GM12878 (cell line): ENCODE data around the gene CNTNAP5. TPM values are rescaled to one million over a fixed set of nuclear protein-coding genes. Genes with fewer than 3 reads are reported as not detected.

Source experiments
- ATAC-seq: fragments of 200-7000 bp; cut with Tn5 transposase; 3 replicates; pipeline ENCODE4 v1.9.1; 2020; ENCODE audit warnings: mild to moderate bottlenecking, moderate library complexity
- BruUV-seq: library from RNA; stranded (reverse); fragments of 400-500 nt; replicated peaks from 2 replicates; lab custom pipeline; 2021; lab: Mats Ljungman, UMichigan
- CTCF ChIA-PET: fragments of 300-600 bp; sonication (Branson Sonifier 250); formaldehyde crosslinking; extraction: SDS; loops from one replicate; lab custom pipeline; 2021; ENCODE audit warnings: inconsistent platforms; lab: Yijun Ruan, JAX
- POLR2A ChIA-PET: fragments of 350-600 bp; formaldehyde crosslinking; extraction: SDS; loops from one replicate; lab custom pipeline; 2021; ENCODE audit warnings: inconsistent platforms; lab: Charles Lee
- RAD21 ChIA-PET: fragments of 300-600 bp; sonication (Branson Sonifier 250); formaldehyde crosslinking; loops from one replicate; lab custom pipeline; 2023; ENCODE audit warnings: antibody characterized with exemption; ENCODE audit not compliant: unreplicated experiment; lab: Charles Lee
- SMC1A ChIA-PET: fragments of 300-600 bp; sonication (Branson Sonifier 250); formaldehyde crosslinking; loops from one replicate; lab custom pipeline; 2023; ENCODE audit not compliant: unreplicated experiment, uncharacterized antibody; lab: Charles Lee
- DNase-seq: peaks from one replicate; pipeline ENCODE4 v3.0.0-alpha.2; 2011; ENCODE audit warnings: low read depth, low spot score
- FAIRE-seq: peaks from 3 replicates; lab custom pipeline; 2011; peaks lifted over from hg19 to GRCh38; lab: Jason Lieb, UNC
- H2AFZ ChIP-seq: 2 replicates; pipeline ENCODE4 v1.6.0; 2011; ENCODE audit warnings: low read depth, low read length, control low read depth; ENCODE audit not compliant: control insufficient read depth
- H3K27ac ChIP-seq: 2 replicates; pipeline ENCODE4 v1.5.1; 2011; ENCODE audit warnings: control low read depth; ENCODE audit not compliant: control insufficient read depth, insufficient read depth
- H3K27me3 ChIP-seq, 2 experiments: replicated peaks in 1 of 2; 2 replicates each; pipeline versions ENCODE4 v1.6.0 to v1.6.1; 2011; ENCODE audit warnings: low read length in 1 of 2; ENCODE audit not compliant: control insufficient read depth in 2 of 2, insufficient read depth in 2 of 2
- H3K36me3 ChIP-seq, 2 experiments: 2 replicates each; pipeline ENCODE4 v1.5.1; 2011; ENCODE audit warnings: low read length in 1 of 2; ENCODE audit not compliant: control insufficient read depth in 2 of 2, insufficient read depth in 2 of 2
- H3K4me1 ChIP-seq: 2 replicates; pipeline ENCODE4 v1.6.1; 2011; ENCODE audit warnings: mild to moderate bottlenecking, low read length, moderate library complexity, mixed read lengths; ENCODE audit not compliant: control insufficient read depth, insufficient read depth
- H3K4me2 ChIP-seq: 2 replicates; pipeline ENCODE4 v1.6.0; 2011; ENCODE audit warnings: control low read depth; ENCODE audit not compliant: control insufficient read depth, insufficient read depth
- H3K4me3 ChIP-seq: fragments of 200-600 bp; sonication (generic); 2 replicates; pipeline ENCODE4 v1.5.1; 2016
- H3K79me2 ChIP-seq: 2 replicates; pipeline ENCODE4 v1.6.0; 2011; ENCODE audit warnings: low read length; ENCODE audit not compliant: control insufficient read depth, insufficient read depth
- H3K9ac ChIP-seq: 2 replicates; pipeline ENCODE4 v1.8.0; 2011; ENCODE audit warnings: low read length, control low read depth, mixed read lengths; ENCODE audit not compliant: control insufficient read depth, insufficient read depth
- H3K9me3 ChIP-seq: replicated peaks from 3 replicates; pipeline ENCODE4 v1.5.1; 2011; ENCODE audit warnings: mild to moderate bottlenecking, low read length; ENCODE audit not compliant: control insufficient read depth, insufficient read depth
- H4K20me1 ChIP-seq: 2 replicates; pipeline ENCODE4 v1.6.0; 2011; ENCODE audit not compliant: control insufficient read depth, insufficient read depth
- CEBPB ChIP-seq, 2 experiments: fragments of 150-350 bp in 1 of 2; IDR thresholded peaks; 2 replicates each; pipeline ENCODE4 v1.6.1; 2012 to 2014; ENCODE audit warnings: low read depth in 2 of 2, low read length in 2 of 2, borderline replicate concordance in 1 of 2, inconsistent platforms in 1 of 2
- MTA3 ChIP-seq: IDR thresholded peaks from 2 replicates; pipeline ENCODE4 v1.6.1; 2012; ENCODE audit warnings: low read length, inconsistent platforms, borderline replicate concordance
- NFYA ChIP-seq: IDR thresholded peaks from 2 replicates; pipeline ENCODE4 v1.6.1; 2011; ENCODE audit warnings: low read depth, mild to moderate bottlenecking, low read length, improper control_type of control experiment, borderline replicate concordance
- RB1 ChIP-seq: fragments of 450-650 bp; formaldehyde crosslinking; IDR thresholded peaks from 2 replicates; pipeline ENCODE4 v1.6.1; 2017; ENCODE audit warnings: mild to moderate bottlenecking, borderline replicate concordance
- SPI1 ChIP-seq: IDR thresholded peaks from 2 replicates; pipeline ENCODE4 v1.6.1; 2011; ENCODE audit warnings: low read depth, mild to moderate bottlenecking, low read length, moderate library complexity, borderline replicate concordance; ENCODE audit not compliant: insufficient read depth
- SUPT20H ChIP-seq: IDR thresholded peaks from 2 replicates; pipeline ENCODE4 v1.6.1; 2011; ENCODE audit warnings: low read depth, mild to moderate bottlenecking, low read length, moderate library complexity, borderline replicate concordance; ENCODE audit not compliant: control insufficient read depth
- TCF3 ChIP-seq: IDR thresholded peaks from 2 replicates; pipeline ENCODE4 v1.6.1; 2012; ENCODE audit warnings: low read depth, mild to moderate bottlenecking, low read length, borderline replicate concordance; ENCODE audit not compliant: insufficient read depth
- in situ Hi-C: fragments of 300-500 bp; cut with MboI; formaldehyde crosslinking; loops from 9 replicates; pipeline ENCODE4 v1.14.3; 2018; ENCODE audit warnings: mixed read lengths
- intact Hi-C: fragments of 100-400 bp; cut with micrococcal nuclease; formaldehyde crosslinking; loops from one replicate; pipeline ENCODE4 v1.14.2; 2022; ENCODE audit not compliant: unreplicated experiment
- polyA plus RNA-seq, 11 experiments: library from polyadenylated mRNA; depleted of rRNA in 4 of 11; unstranded in 6 of 11; stranded (reverse) in 5 of 11; fragments of >200 nt; fragmentation: Nextera tagmentation in 4 of 11; fragmentation: Illumina TruSeq in 1 of 11; extraction: Ambion mirVana in 4 of 11; extraction: Trizol in 1 of 11; gene quantifications; 1 replicate in 1 of 11; 2 replicates in 10 of 11; pipeline versions ENCODE4 v1.2.1 to v1.2.3, GENCODE V29; 2011 to 2016; ENCODE audit warnings: inconsistent platforms in 2 of 11, missing spikeins in 2 of 11, low read depth in 1 of 11
- total RNA-seq, 4 experiments: library from RNA; depleted of rRNA in 3 of 4; stranded (reverse); fragments of >200 nt in 3 of 4; fragmentation: Illumina TruSeq in 1 of 4; extraction: Trizol in 1 of 4; gene quantifications; 2 replicates each; pipeline versions ENCODE4 v1.2.1 to v1.2.3, GENCODE V29; 2013 to 2021
- TF ChIP-seq, protein P1 (sequence below): IDR thresholded peaks from 2 replicates; pipeline ENCODE4 v1.6.1; 2011; ENCODE audit warnings: low read depth, mild to moderate bottlenecking, low read length, moderate library complexity, borderline replicate concordance; ENCODE audit errors: extremely low read depth
- TF ChIP-seq, protein P2 (sequence below): fragments of 450-650 bp; IDR thresholded peaks from 2 replicates; pipeline ENCODE4 v1.6.1; 2017; ENCODE audit warnings: mild to moderate bottlenecking, moderate library complexity

Gene CNTNAP5
- total and polyA plus RNA-seq, 10 of the 15 experiments (the other 5 are each of a cell fraction or from before 2014, with no cell fraction given) = not detected

DNA sequence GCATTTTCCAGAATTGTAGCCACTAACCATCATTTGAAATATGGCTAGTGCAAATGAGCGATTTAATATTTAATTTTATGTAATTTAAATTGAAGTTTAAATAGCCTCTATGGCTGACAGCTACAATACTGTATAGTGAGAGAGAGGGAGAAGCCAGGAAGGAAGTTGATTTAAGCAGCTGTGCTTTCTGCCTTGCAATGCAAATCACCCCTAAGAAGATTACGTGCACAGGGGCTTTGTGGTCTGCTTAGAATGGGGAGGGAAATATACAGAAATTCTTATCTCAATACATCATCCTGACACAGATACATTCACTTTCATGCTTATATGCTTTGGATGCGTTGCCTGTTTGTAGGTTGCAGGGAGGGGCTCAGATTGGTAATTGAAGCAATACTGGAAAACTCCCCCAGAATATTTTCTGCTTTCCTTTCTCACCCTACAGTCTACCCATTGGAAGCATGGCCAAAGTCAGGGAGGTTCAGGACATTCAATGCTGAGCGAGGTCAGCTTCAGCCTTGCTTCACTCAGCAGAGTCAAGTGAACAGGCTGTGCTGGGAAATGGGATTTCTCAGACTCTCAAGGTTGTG, 674.0 kb downstream of the CNTNAP5 start (continued):
- TF ChIP-seq, protein P1, sequence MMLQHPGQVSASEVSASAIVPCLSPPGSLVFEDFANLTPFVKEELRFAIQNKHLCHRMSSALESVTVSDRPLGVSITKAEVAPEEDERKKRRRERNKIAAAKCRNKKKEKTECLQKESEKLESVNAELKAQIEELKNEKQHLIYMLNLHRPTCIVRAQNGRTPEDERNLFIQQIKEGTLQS = no peak
- TF ChIP-seq NFYA (no peak), SPI1 (no peak), MTA3 (no peak)

DNA sequence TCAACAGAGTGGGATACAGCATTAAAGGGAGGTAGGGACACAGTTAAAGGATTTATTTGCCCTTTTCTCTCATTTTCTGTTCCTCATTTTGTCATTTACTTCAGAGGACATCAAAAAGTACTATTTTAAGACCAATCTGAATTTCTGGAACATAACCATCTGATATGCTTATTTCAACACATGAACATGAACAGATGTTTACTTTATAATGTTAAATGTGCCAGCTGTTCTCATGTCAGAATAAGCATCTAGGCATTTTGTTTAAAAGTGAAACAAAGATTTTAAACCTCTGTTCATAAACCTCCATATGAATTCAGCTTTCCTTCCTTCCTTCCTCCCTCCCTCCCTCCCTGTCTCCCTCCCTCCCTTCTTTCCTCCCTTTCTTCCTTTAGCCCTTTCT, 677.7 kb downstream of the CNTNAP5 start:
- H3K4me1 ChIP-seq = no peaks in the 10 kb centered on the region
- no peaks in the 10 kb centered on the region for H3K27me3 ChIP-seq
- no TSS peak for BruUV-seq
- no peak overlapping the region for H3K9ac ChIP-seq
- ATAC-seq (no peak), FAIRE-seq (no peak), DNase-seq (no peak)
- H3K9me3 ChIP-seq = no peaks in the 10 kb centered on the region; the same call in 2 of the 3 replicates
- TF ChIP-seq TCF3 (no peak), SUPT20H (no peak), CEBPB (IDR thresholded peaks at IDR 0.05; ENCODE audit: borderline replicate concordance in 1 of 2, low read depth in 2 of 2, low read length in 2 of 2) (no peak), RB1 (no peak)
- TF ChIP-seq, protein P2, sequence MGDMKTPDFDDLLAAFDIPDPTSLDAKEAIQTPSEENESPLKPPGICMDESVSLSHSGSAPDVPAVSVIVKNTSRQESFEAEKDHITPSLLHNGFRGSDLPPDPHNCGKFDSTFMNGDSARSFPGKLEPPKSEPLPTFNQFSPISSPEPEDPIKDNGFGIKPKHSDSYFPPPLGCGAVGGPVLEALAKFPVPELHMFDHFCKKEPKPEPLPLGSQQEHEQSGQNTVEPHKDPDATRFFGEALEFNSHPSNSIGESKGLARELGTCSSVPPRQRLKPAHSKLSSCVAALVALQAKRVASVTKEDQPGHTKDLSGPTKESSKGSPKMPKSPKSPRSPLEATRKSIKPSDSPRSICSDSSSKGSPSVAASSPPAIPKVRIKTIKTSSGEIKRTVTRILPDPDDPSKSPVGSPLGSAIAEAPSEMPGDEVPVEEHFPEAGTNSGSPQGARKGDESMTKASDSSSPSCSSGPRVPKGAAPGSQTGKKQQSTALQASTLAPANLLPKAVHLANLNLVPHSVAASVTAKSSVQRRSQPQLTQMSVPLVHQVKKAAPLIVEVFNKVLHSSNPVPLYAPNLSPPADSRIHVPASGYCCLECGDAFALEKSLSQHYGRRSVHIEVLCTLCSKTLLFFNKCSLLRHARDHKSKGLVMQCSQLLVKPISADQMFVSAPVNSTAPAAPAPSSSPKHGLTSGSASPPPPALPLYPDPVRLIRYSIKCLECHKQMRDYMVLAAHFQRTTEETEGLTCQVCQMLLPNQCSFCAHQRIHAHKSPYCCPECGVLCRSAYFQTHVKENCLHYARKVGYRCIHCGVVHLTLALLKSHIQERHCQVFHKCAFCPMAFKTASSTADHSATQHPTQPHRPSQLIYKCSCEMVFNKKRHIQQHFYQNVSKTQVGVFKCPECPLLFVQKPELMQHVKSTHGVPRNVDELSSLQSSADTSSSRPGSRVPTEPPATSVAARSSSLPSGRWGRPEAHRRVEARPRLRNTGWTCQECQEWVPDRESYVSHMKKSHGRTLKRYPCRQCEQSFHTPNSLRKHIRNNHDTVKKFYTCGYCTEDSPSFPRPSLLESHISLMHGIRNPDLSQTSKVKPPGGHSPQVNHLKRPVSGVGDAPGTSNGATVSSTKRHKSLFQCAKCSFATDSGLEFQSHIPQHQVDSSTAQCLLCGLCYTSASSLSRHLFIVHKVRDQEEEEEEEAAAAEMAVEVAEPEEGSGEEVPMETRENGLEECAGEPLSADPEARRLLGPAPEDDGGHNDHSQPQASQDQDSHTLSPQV = no peak
- in situ Hi-C loops = no loop called here
- no peaks in the 10 kb centered on the region for H3K79me2 ChIP-seq
- SMC1A ChIA-PET = no interaction called here
- H3K27ac ChIP-seq = no peak overlapping the region
- POLR2A ChIA-PET = no interaction called here
- no peaks in the 10 kb centered on the region for H3K36me3 ChIP-seq
- intact Hi-C loops = no loop called here
- CTCF ChIA-PET = interaction anchor here (1.1 kb wide), 1 partner anchor 8 kb away, joined by 3 read pairs; no protein-coding TSS in a partner anchor
- H3K4me2 ChIP-seq = no peak overlapping the region
- RAD21 ChIA-PET = no interaction called here
- H3K4me3 ChIP-seq = no peak overlapping the region
- H2AFZ ChIP-seq = no peak overlapping the region
- no peaks in the 10 kb centered on the region for H4K20me1 ChIP-seq
